ENCODE measurements around the gene DGKI.

Gene DGKI

GRCh38 chr7:137574812-137575211 lies 272.0 kb downstream of the DGKI start:
- Histone ChIP-seq H3K9ac (ENCODE audit: low read length) (no peak overlapping the region), H3K27ac (ENCODE audit: low read length) (no peak overlapping the region), H3K79me2 (ENCODE audit: low read length) (no peaks in the 10 kb centered on the region), H3K4me1 (ENCODE audit: low read length) (no peaks in the 10 kb centered on the region), H3K27me3 (ENCODE audit: low read depth, low read length) (no peaks in the 10 kb centered on the region), H3K9me3 (ENCODE audit: insufficient read depth, low read length) (no peaks in the 10 kb centered on the region), H3K36me3 (replicated peaks; ENCODE audit: low read depth, low read length) (no peaks in the 10 kb centered on the region), H3K4me3 (ENCODE audit: low read length) (no peak overlapping the region), H3K4me2 (ENCODE audit: low read length) (no peak overlapping the region), H4K20me1 (ENCODE audit: insufficient read depth, low read length) (no peaks in the 10 kb centered on the region), H2AFZ (ENCODE audit: low read depth, low read length) (no peak overlapping the region)
- TF ChIP-seq CTCF (IDR thresholded peaks at IDR 0.05; ENCODE audit: low read depth, low read length): no peak
- no peak for TF ChIP-seq EZH2phosphoT487 (IDR thresholded peaks at IDR 0.05; ENCODE audit: low read depth)

- no peaks in the 10 kb centered on the region for H3K79me2 ChIP-seq (ENCODE audit: low read length)
- no peaks in the 10 kb centered on the region for H3K4me1 ChIP-seq (ENCODE audit: low read length)
- no peaks in the 10 kb centered on the region for H3K27me3 ChIP-seq (ENCODE audit: low read depth, low read length)
- no peaks in the 10 kb centered on the region for H4K20me1 ChIP-seq (ENCODE audit: insufficient read depth, low read length)
- no peak overlapping the region for H2AFZ ChIP-seq (ENCODE audit: low read depth, low read length)
- H3K9me3 ChIP-seq (ENCODE audit: insufficient read depth, low read length): no peaks in the 10 kb centered on the region
- H3K36me3 ChIP-seq (replicated peaks; ENCODE audit: low read depth, low read length): no peaks in the 10 kb centered on the region
- TF ChIP-seq CTCF (IDR thresholded peaks at IDR 0.05; ENCODE audit: low read depth, low read length) (no peak), EZH2phosphoT487 (IDR thresholded peaks at IDR 0.05; ENCODE audit: low read depth) (no peak)
- no peak overlapping the region for H3K4me2 ChIP-seq (ENCODE audit: low read length)
- no peak overlapping the region for H3K27ac ChIP-seq (ENCODE audit: low read length)
- H3K9ac ChIP-seq (ENCODE audit: low read length): no peak overlapping the region
- H3K4me3 ChIP-seq (ENCODE audit: low read length): no peak overlapping the region
Measured at GRCh38 chr7:137572056-137572784, 274.6 kb downstream of the DGKI start.

- H3K4me3 ChIP-seq (ENCODE audit: low read length): no peak overlapping the region
- H3K9ac ChIP-seq (ENCODE audit: low read length): no peak overlapping the region
- H3K9me3 ChIP-seq (ENCODE audit: insufficient read depth, low read length): no peaks in the 10 kb centered on the region
- H3K27ac ChIP-seq (ENCODE audit: low read length): no peak overlapping the region
- H3K36me3 ChIP-seq (replicated peaks; ENCODE audit: low read depth, low read length): no peaks in the 10 kb centered on the region
- no peaks in the 10 kb centered on the region for H3K79me2 ChIP-seq (ENCODE audit: low read length)
- no peak overlapping the region for H2AFZ ChIP-seq (ENCODE audit: low read depth, low read length)
- H3K4me1 ChIP-seq (ENCODE audit: low read length): no peaks in the 10 kb centered on the region
- H4K20me1 ChIP-seq (ENCODE audit: insufficient read depth, low read length): no peaks in the 10 kb centered on the region
- TF ChIP-seq CTCF (IDR thresholded peaks at IDR 0.05; ENCODE audit: low read depth, low read length): no peak
- TF ChIP-seq EZH2phosphoT487 (IDR thresholded peaks at IDR 0.05; ENCODE audit: low read depth): no peak
- H3K27me3 ChIP-seq (ENCODE audit: low read depth, low read length): no peaks in the 10 kb centered on the region
- no peak overlapping the region for H3K4me2 ChIP-seq (ENCODE audit: low read length)
Measured at GRCh38 chr7:137564677-137565076, 282.1 kb downstream of the DGKI start.

GRCh38 chr7:137563981-137564380 lies 282.8 kb downstream of the DGKI start:
- no peak overlapping the region for H3K4me2 ChIP-seq (ENCODE audit: low read length)
- no peaks in the 10 kb centered on the region for H3K27me3 ChIP-seq (ENCODE audit: low read depth, low read length)
- H2AFZ ChIP-seq (ENCODE audit: low read depth, low read length): no peak overlapping the region
- no peaks in the 10 kb centered on the region for H3K9me3 ChIP-seq (ENCODE audit: insufficient read depth, low read length)
- H3K9ac ChIP-seq (ENCODE audit: low read length): no peak overlapping the region
- H3K36me3 ChIP-seq (replicated peaks; ENCODE audit: low read depth, low read length): no peaks in the 10 kb centered on the region
- no peaks in the 10 kb centered on the region for H4K20me1 ChIP-seq (ENCODE audit: insufficient read depth, low read length)
- no peak overlapping the region for H3K27ac ChIP-seq (ENCODE audit: low read length)
- no peak overlapping the region for H3K4me3 ChIP-seq (ENCODE audit: low read length)
- H3K4me1 ChIP-seq (ENCODE audit: low read length): no peaks in the 10 kb centered on the region
- H3K79me2 ChIP-seq (ENCODE audit: low read length): no peaks in the 10 kb centered on the region
- TF ChIP-seq CTCF (IDR thresholded peaks at IDR 0.05; ENCODE audit: low read depth, low read length): no peak
- no peak for TF ChIP-seq EZH2phosphoT487 (IDR thresholded peaks at IDR 0.05; ENCODE audit: low read depth)
